GM10266 (cell line): ENCODE results near the gene ESYT2.

Experiments
- DNase-seq: peaks from one replicate; pipeline ENCODE4 v3.0.0; 2012; ENCODE audit errors: extremely low spot score
- TF ChIP-seq, protein P1 (sequence below): IDR thresholded peaks from 2 replicates; pipeline ENCODE4 v1.5.1; 2012; ENCODE audit warnings: mild to moderate bottlenecking, low read depth; ENCODE audit not compliant: control insufficient read depth, insufficient read depth; ENCODE audit errors: missing control alignments

The ESYT2 gene

DNA sequence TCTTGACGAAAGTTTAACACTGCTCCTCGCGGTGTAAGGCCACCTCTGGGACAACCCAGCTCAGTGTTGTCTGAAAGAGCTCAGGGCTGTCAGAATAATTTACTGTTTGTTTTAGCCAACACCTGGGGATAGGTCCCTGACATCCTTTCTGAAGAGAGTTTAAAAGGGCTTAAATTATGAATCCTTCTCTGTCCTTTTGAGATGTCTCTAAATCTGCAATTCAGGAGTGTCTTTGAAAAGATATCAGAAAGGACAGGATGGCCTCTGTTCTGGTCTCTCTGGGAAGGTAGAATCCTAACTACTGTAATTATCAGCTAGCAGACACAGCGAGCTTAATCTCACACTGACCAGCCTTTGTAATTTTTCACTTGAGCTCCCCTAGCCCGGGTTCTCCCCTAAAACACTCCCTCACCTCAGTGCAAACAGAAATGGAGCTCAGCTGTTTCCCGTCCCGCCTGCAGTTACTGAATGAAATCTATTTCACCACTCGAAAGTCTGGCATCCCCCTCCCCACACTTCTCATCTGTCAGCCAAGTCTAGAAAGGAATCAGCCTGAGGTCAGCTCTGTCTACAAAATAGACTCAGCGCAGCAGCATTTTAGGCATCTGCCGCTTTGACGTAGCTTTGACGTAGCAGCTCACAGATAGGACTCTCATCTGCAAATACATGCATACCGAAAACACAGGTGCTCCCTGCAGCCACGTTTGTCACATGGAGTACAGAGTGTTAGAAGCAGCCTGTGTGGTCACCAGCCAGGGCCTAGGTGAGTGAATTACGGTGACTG lies 31.9 kb upstream of the ESYT2 start:
- DNase-seq: no peak
- TF ChIP-seq, protein P1, sequence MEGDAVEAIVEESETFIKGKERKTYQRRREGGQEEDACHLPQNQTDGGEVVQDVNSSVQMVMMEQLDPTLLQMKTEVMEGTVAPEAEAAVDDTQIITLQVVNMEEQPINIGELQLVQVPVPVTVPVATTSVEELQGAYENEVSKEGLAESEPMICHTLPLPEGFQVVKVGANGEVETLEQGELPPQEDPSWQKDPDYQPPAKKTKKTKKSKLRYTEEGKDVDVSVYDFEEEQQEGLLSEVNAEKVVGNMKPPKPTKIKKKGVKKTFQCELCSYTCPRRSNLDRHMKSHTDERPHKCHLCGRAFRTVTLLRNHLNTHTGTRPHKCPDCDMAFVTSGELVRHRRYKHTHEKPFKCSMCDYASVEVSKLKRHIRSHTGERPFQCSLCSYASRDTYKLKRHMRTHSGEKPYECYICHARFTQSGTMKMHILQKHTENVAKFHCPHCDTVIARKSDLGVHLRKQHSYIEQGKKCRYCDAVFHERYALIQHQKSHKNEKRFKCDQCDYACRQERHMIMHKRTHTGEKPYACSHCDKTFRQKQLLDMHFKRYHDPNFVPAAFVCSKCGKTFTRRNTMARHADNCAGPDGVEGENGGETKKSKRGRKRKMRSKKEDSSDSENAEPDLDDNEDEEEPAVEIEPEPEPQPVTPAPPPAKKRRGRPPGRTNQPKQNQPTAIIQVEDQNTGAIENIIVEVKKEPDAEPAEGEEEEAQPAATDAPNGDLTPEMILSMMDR: no peak

DNA sequence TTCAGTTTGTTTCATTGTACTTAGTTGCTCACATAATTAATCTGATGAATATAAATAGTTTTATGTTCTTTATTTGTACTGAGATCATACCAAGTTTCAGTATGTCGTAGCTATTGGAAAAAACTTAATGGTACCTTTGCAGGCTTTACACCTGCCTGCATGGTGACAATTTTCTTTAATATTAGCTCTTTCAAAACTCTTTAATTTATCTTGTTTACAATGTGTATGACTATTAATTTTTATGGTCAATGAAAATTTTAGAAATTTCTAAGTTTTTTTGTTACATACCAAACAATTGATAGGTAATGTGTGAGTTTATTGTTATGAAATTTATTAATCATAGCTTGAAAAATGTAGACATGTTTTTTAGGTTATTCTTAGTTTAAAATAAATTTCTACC lies 31.1 kb upstream of the ESYT2 start:
- TF ChIP-seq, protein P1: no peak

DNA sequence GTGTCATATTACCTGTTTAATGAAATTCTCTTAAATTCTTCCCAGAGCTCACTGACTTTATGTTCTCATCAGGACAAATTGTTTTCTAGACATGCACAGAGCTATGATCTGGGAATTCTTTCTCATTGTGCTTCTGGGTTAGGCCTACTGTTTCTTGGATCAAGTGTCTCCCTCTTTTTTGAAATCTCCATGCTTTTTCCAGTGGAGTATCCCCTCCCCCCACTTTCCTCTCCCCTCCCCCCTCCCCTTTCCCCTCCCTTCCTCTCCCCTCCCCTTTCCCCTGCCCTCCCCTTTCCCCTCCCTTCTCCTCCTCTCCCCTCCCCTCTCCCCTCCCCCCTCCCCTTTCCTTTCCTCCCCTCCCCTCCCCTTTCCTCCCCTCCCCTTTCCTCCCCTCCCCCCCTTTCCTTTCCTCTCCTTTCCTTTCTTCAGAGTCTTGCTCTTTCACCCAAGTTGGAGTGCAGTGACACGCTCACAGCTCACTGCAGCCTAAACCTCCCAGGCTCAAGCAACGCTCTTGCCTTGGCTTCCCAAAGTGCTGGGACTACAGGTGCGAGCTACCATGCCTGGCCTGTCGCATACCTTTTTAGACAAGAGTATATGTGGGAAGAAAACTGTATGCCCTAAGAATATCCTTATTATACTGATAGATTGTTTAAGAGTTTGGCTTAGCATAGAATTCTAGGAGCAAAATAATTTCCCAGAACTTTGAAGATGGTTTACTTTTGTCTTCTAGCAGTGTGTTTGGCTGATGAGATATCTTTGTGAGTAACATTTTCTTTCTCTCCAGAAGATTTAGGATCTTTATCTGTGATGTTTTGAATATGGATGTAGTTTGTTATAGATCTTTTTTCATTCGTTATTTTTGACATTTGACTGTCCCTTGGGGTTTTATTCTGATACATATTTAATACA lies 29.5 kb upstream of the ESYT2 start:
- TF ChIP-seq, protein P1: no peak

More for the DNA sequence above, 31.1 kb upstream of the ESYT2 start:
- DNase-seq: no peak

DNA sequence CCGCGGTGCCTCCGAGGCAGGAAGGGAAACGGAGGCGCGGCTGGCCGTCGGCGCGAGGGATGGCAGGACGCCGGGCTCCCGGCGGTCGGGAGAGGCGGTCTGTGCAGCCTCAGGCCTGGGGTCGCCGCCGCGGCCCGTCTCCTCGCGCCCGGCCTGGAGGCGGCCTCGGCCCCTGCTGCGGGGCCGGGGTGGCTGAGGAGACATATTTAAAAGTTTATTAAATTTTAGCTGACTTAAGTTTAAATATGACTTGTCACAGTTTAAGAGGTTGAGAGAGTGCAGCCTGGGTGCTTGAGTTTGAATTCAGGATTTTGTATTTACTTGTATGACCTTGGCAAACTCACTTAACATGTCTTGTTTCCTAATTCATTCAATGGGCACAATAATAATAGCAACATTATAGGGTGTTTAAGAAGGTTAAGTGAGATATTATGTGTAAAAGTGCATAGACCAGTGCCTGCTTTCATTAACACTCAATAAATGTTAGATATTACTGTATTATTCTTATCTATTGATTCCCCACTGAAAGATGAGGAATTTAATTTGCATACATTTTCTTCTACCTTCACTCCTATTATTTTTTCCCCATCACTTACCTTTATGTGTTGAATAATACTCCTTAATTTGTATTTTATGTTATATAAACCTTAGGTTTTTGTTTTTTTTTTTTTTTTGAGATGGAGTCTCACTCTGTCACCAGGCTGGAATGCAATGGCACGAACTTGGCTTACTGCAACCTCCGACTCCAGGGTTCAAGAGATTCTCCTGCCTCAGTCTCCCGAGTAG lies 27.8 kb upstream of the ESYT2 start:
- no peak for DNase-seq
- TF ChIP-seq, protein P1: no peak

More for the DNA sequence above, 29.5 kb upstream of the ESYT2 start:
- DNase-seq: no peak

DNA sequence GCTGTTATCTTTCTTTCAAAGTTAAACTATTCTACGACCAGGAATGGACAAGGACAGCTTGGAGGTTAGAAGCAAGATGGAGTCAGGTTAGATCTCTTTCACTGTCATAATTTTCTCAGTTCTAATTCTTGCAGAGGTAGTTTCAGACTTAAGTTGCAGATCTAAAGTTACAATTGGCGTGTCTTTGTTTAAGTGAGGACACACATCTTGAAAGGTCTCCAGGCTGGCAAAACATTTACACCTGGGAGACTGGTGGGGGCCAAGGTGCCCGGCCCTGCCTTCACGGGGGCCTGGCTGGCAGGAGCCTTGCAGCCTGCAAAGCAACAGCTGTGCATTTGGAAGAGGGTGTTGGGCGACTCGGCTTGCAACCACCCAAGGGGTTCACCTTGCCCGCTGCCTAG lies 25.4 kb upstream of the ESYT2 start:
- DNase-seq: no peak
- TF ChIP-seq, protein P1: no peak

DNA sequence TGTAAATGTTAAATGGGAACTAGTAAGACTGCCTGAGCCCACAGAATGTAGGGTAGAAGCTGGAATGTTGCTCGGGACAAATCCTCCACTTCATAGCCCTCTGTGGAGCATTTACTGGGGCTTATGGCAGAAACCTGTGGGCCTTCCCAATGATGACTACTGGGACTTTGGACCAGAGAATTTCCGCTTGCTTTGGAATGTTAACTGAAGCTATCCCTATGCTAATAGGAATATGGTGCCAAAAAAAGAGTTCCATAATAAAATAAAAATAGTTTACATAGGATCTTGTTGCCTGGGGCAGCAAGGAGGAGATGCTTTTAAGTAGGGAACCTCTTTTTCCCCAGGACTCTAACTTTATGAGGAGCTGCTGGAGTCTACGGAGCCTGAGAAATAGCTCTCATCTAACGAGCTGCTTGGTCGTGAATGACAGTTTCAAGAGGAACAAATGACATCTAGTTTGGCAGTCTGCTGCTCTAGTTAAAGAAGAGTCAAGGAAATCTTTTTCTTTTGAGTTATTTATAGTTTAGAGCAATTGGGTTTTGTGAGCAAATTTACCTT lies 21.3 kb upstream of the ESYT2 start:
- TF ChIP-seq, protein P1: no peak
- DNase-seq: no peak
